Endothelial cell of umbilical vein (primary cell): ENCODE data around the gene TCF7L2. TPM values are rescaled to one million over a fixed set of nuclear protein-coding genes. Genes with fewer than 3 reads are reported as not detected.

Experiments
- BruUV-seq: library from RNA; stranded (reverse); fragments of 400-500 nt; replicated peaks from 2 replicates; lab custom pipeline; 2021; lab: Mats Ljungman, UMichigan
- CTCF ChIA-PET: fragments of 300-600, 350-600 bp; sonication (Branson Sonifier 250); formaldehyde crosslinking; loops from one replicate; lab custom pipeline; 2021; ENCODE audit warnings: antibody characterized with exemption, inconsistent platforms; lab: Charles Lee
- POLR2A ChIA-PET: fragments of 300-600, 350-600 bp; sonication (Branson Sonifier 250); formaldehyde crosslinking; loops from one replicate; lab custom pipeline; 2021; ENCODE audit warnings: antibody characterized with exemption, inconsistent platforms; lab: Charles Lee
- DNase-seq: peaks from one replicate; pipeline ENCODE4 v3.0.0-alpha.2; 2011; ENCODE audit warnings: low read depth, low spot score
- FAIRE-seq: peaks from 2 replicates; lab custom pipeline; 2011; peaks lifted over from hg19 to GRCh38; lab: Jason Lieb, UNC
- H2AFZ ChIP-seq: 2 replicates; pipeline ENCODE4 v1.6.0; 2012; ENCODE audit warnings: low read depth, low read length, control low read depth, inconsistent platforms
- H3K27ac ChIP-seq: 2 replicates; pipeline ENCODE4 v1.5.1; 2011; ENCODE audit warnings: low read depth, mild to moderate bottlenecking, control low read depth, low read length, moderate library complexity; ENCODE audit not compliant: insufficient read depth
- H3K27me3 ChIP-seq, 2 experiments: 2 replicates each; pipeline versions ENCODE4 v1.6.0 to v1.6.1; 2011; ENCODE audit warnings: low read length in 2 of 2, mixed read lengths in 1 of 2; ENCODE audit not compliant: control insufficient read depth in 2 of 2, insufficient read depth in 2 of 2
- H3K36me3 ChIP-seq, 2 experiments: 2 replicates in 1 of 2; 3 replicates in 1 of 2; pipeline ENCODE4 v1.5.1; 2011; ENCODE audit warnings: low read length in 2 of 2, mild to moderate bottlenecking in 1 of 2, moderate library complexity in 1 of 2; ENCODE audit not compliant: control insufficient read depth in 2 of 2, insufficient read depth in 2 of 2; ENCODE audit errors: extremely low read depth in 1 of 2
- H3K4me1 ChIP-seq: 3 replicates; pipeline ENCODE4 v1.5.1; 2011; ENCODE audit warnings: mild to moderate bottlenecking, low read length; ENCODE audit not compliant: control insufficient read depth, insufficient read depth; ENCODE audit errors: extremely low read depth
- H3K4me2 ChIP-seq: 2 replicates; pipeline ENCODE4 v1.6.1; 2011; ENCODE audit warnings: low read length, control low read depth, mixed read lengths; ENCODE audit not compliant: insufficient read depth
- H3K4me3 ChIP-seq, 3 experiments: fragments of 200-600 bp in 1 of 3; sonication (generic), shearing (Covaris generic) in 1 of 3; replicated peaks in 1 of 3; 2 replicates each; pipeline ENCODE4 v1.5.1; 2011 to 2016; ENCODE audit warnings: control low read depth in 3 of 3, low read length in 3 of 3, mild to moderate bottlenecking in 2 of 3, inconsistent platforms in 1 of 3, low read depth in 1 of 3, moderate library complexity in 1 of 3; ENCODE audit not compliant: insufficient read depth in 1 of 3
- H3K79me2 ChIP-seq: 2 replicates; pipeline ENCODE4 v1.6.0; 2012; ENCODE audit warnings: low read length, inconsistent platforms; ENCODE audit not compliant: control insufficient read depth, insufficient read depth
- H3K9ac ChIP-seq: replicated peaks from 2 replicates; pipeline ENCODE3; 2011; ENCODE audit warnings: low read length, control low read depth; ENCODE audit not compliant: insufficient read depth; ENCODE audit errors: extremely low read depth
- H3K9me1 ChIP-seq: replicated peaks from 3 replicates; pipeline ENCODE4 v1.6.0; 2011; ENCODE audit warnings: mild to moderate bottlenecking, low read length; ENCODE audit not compliant: control insufficient read depth, insufficient read depth; ENCODE audit errors: extremely low read depth
- H3K9me3 ChIP-seq: replicated peaks from 2 replicates; pipeline ENCODE4 v1.5.1; 2012; ENCODE audit warnings: low read length, inconsistent platforms; ENCODE audit not compliant: control insufficient read depth, insufficient read depth
- H4K20me1 ChIP-seq: replicated peaks from 2 replicates; pipeline ENCODE3; 2011; ENCODE audit warnings: mild to moderate bottlenecking, low read length; ENCODE audit not compliant: control insufficient read depth, insufficient read depth; ENCODE audit errors: extremely low read depth
- CTCF ChIP-seq, 2 donors: IDR thresholded peaks; 1 replicate in 1 of 2; 2 replicates in 1 of 2; pipeline ENCODE4 v1.5.1; 2011; ENCODE audit warnings: low read length in 2 of 2, mild to moderate bottlenecking in 2 of 2, moderate library complexity in 2 of 2, control low read depth in 1 of 2, inconsistent platforms in 1 of 2, low read depth in 1 of 2; ENCODE audit not compliant: insufficient read depth in 1 of 2; ENCODE audit errors: extremely low read depth in 1 of 2
- EZH2 ChIP-seq: IDR thresholded peaks from 2 replicates; pipeline ENCODE4 v1.6.1; 2012; ENCODE audit warnings: borderline replicate concordance, low read depth, mild to moderate bottlenecking, moderate library complexity, low read length, inconsistent platforms; ENCODE audit not compliant: severe bottlenecking
- FOS ChIP-seq: IDR thresholded peaks from 2 replicates; pipeline ENCODE4 v1.6.1; 2011; ENCODE audit warnings: mild to moderate bottlenecking, low read length, moderate library complexity, borderline replicate concordance; ENCODE audit not compliant: insufficient read depth
- GATA2 ChIP-seq: IDR thresholded peaks from 2 replicates; pipeline ENCODE4 v1.7.0; 2011; ENCODE audit warnings: low read depth, mild to moderate bottlenecking, moderate library complexity, mixed read lengths, low read length; ENCODE audit not compliant: insufficient read length, insufficient read depth
- JUN ChIP-seq: IDR thresholded peaks from 2 replicates; pipeline ENCODE4 v1.6.1; 2011; ENCODE audit warnings: borderline replicate concordance, low read depth; ENCODE audit not compliant: insufficient read length, insufficient read depth
- MYC ChIP-seq: IDR thresholded peaks from one replicate; pipeline ENCODE4 v1.6.1; 2011; ENCODE audit warnings: mild to moderate bottlenecking, low read depth, low read length
- POLR2A ChIP-seq: IDR thresholded peaks from 2 replicates; pipeline ENCODE4 v1.6.1; 2012; ENCODE audit warnings: low read depth, mild to moderate bottlenecking, control low read depth, low read length
- POLR2AphosphoS5 ChIP-seq: IDR thresholded peaks from 2 replicates; pipeline ENCODE4 v1.6.1; 2012; ENCODE audit warnings: low read depth, mild to moderate bottlenecking, control low read depth, low read length, moderate library complexity; ENCODE audit not compliant: insufficient read depth
- dilution Hi-C: fragments of 300-500 bp; cut with MboI; formaldehyde crosslinking; loops from one replicate; pipeline ENCODE4 v1.15.0; 2019; ENCODE audit warnings: low sequenced_read_pairs; ENCODE audit not compliant: extremely low pct_ligation_motif_present
- intact Hi-C: fragments of 100-400 bp; cut with micrococcal nuclease; formaldehyde crosslinking; loops from one replicate; pipeline ENCODE4 v1.10.0; 2022
- polyA plus RNA-seq, 4 experiments: library from polyadenylated mRNA; depleted of rRNA in 3 of 4; stranded (reverse) in 3 of 4; unstranded in 1 of 4; fragments of >200 nt; gene quantifications; 2 replicates each; pipeline versions ENCODE4 v1.2.1 to v1.2.3, GENCODE V29; 2011 to 2012; ENCODE audit warnings: missing spikeins in 1 of 4
- total RNA-seq: library from RNA; stranded (reverse); gene quantifications from 2 replicates; pipeline ENCODE4 v1.2.3, GENCODE V29; 2021
- TF ChIP-seq, protein P1 (sequence below): IDR thresholded peaks from 2 replicates; pipeline ENCODE4 v1.6.1; 2011; ENCODE audit not compliant: insufficient read depth, insufficient read length

Gene TCF7L2
- total and polyA plus RNA-seq, 2 donors (not counting 3 experiments of a cell fraction or from before 2014, with no cell fraction given) = 9.9 to 21.8 TPM

DNA sequence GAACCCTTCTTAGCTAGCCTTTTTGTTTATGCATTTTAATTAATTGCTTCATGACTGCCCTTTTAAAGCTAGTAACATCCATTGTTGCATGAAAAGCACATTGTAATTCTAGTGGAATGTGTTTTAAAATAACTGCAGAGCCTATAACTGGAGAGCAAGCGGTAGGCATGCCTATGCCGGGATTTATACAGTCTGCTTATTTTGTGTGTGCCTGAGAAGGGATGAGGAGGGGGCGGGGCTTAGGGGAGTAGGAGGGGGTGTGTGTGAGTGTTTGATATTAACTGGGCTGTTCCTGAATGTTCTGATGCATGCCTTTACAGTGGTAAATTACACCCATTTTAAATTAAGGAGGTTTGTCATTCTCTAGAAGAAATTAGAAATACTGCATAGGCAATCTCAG is 208.1 kb downstream of the TCF7L2 start:
- peaks cover 2 to 26% of the 10 kb centered on the region in 2 experiments for H3K36me3 ChIP-seq
- no peak overlapping the region for H3K27ac ChIP-seq
- intact Hi-C loops (no loop called here), dilution Hi-C loops (no loop called here)
- no peak overlapping the region for H3K4me3 ChIP-seq
- no peaks in the 10 kb centered on the region for H3K27me3 ChIP-seq
- no TSS peak for BruUV-seq
- FAIRE-seq (no peak), DNase-seq (no peak)
- no peak overlapping the region for H2AFZ ChIP-seq
- TF ChIP-seq JUN (no peak), POLR2A (no peak), EZH2 (no peak), MYC (no peak), POLR2AphosphoS5 (no peak), FOS (no peak), CTCF (IDR thresholded peaks at IDR 0.05; ENCODE audit: extremely low read depth in 1 of 2, insufficient read depth in 1 of 2, low read depth in 1 of 2, low read length in 2 of 2) (no peak), GATA2 (no peak)
- TF ChIP-seq, protein P1, sequence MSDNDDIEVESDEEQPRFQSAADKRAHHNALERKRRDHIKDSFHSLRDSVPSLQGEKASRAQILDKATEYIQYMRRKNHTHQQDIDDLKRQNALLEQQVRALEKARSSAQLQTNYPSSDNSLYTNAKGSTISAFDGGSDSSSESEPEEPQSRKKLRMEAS = no peak
- H3K4me2 ChIP-seq = no peak overlapping the region
- H3K9ac ChIP-seq = no peak overlapping the region
- H4K20me1 ChIP-seq = no peaks in the 10 kb centered on the region
- ChIA-PET POLR2A (no interaction called here), CTCF (no interaction called here)
- no peaks in the 10 kb centered on the region for H3K79me2 ChIP-seq
- peaks cover 11% of the 10 kb centered on the region for H3K4me1 ChIP-seq
- H3K9me1 ChIP-seq = no peaks in the 10 kb centered on the region
- H3K9me3 ChIP-seq = no peaks in the 10 kb centered on the region
